SK-N-SH (cell line): ENCODE measurements around the gene C14orf180.
"Not testable (repeated sequence)": the region's sequence is repeated elsewhere in the genome, so short reads cannot be mapped to it uniquely, and the experiment has no call there.

Source experiments
- CTCF ChIP-seq: fragments of 200-600 bp; sonication (generic); IDR thresholded peaks from 2 replicates; pipeline ENCODE4 v1.6.1; 2017; ENCODE audit warnings: antibody characterized with exemption, mild to moderate bottlenecking, moderate library complexity
- JUND ChIP-seq: IDR thresholded peaks from 2 replicates; pipeline ENCODE4 v1.4.0; 2012
- NRF1 ChIP-seq: IDR thresholded peaks from 2 replicates; pipeline ENCODE4 v1.6.1; 2012; ENCODE audit warnings: low read depth, mild to moderate bottlenecking, low read length
- POLR2AphosphoS5 ChIP-seq: IDR thresholded peaks from 2 replicates; pipeline ENCODE4 v1.6.1; 2012; ENCODE audit warnings: low read depth, low read length
- RAD21 ChIP-seq: IDR thresholded peaks from 2 replicates; pipeline ENCODE4 v1.6.1; 2012; ENCODE audit warnings: mild to moderate bottlenecking, low read length
- REST ChIP-seq: IDR thresholded peaks from 2 replicates; pipeline ENCODE4 v1.6.1; 2012; ENCODE audit warnings: mild to moderate bottlenecking, low read depth, low read length, moderate library complexity
- TAF1 ChIP-seq: IDR thresholded peaks from 2 replicates; pipeline ENCODE4 v1.6.1; 2012; ENCODE audit warnings: low read depth, mild to moderate bottlenecking, low read length, moderate library complexity, borderline replicate concordance
- ZBTB33 ChIP-seq: IDR thresholded peaks from 2 replicates; pipeline ENCODE4 v1.4.0; 2012; ENCODE audit warnings: low read depth, borderline replicate concordance
- TF ChIP-seq, protein P1 (sequence below): IDR thresholded peaks from 2 replicates; pipeline ENCODE4 v1.4.0; 2012; ENCODE audit warnings: low read depth

- not testable (repeated sequence) for TF ChIP-seq POLR2AphosphoS5, ZBTB33, CTCF, RAD21, TAF1, NRF1, JUND, REST
- TF ChIP-seq, protein P1, sequence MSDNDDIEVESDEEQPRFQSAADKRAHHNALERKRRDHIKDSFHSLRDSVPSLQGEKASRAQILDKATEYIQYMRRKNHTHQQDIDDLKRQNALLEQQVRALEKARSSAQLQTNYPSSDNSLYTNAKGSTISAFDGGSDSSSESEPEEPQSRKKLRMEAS, result not testable (repeated sequence)
Measured at GRCh38 chr14:104636846-104637545, 57.4 kb downstream of the C14orf180 start.
